NCI-H460 (cell line): Measurements from ENCODE around the gene MDM2. TPM values are rescaled to one million over a fixed set of nuclear protein-coding genes. Genes with fewer than 3 reads are reported as not detected.

Experiments used
- DNase-seq: peaks from one replicate; pipeline ENCODE4 v3.0.0-alpha.2; 2016; ENCODE audit warnings: low read depth; ENCODE audit errors: extremely low read depth
- total RNA-seq: library from RNA; depleted of rRNA; stranded (reverse); fragments of >200 nt; shearing (Covaris generic); gene quantifications from 2 replicates; pipeline ENCODE4 v1.2.3, GENCODE V29; 2014

The MDM2 gene
- total RNA-seq, 1 experiment from 2014 or later, result 190 TPM

DNA sequence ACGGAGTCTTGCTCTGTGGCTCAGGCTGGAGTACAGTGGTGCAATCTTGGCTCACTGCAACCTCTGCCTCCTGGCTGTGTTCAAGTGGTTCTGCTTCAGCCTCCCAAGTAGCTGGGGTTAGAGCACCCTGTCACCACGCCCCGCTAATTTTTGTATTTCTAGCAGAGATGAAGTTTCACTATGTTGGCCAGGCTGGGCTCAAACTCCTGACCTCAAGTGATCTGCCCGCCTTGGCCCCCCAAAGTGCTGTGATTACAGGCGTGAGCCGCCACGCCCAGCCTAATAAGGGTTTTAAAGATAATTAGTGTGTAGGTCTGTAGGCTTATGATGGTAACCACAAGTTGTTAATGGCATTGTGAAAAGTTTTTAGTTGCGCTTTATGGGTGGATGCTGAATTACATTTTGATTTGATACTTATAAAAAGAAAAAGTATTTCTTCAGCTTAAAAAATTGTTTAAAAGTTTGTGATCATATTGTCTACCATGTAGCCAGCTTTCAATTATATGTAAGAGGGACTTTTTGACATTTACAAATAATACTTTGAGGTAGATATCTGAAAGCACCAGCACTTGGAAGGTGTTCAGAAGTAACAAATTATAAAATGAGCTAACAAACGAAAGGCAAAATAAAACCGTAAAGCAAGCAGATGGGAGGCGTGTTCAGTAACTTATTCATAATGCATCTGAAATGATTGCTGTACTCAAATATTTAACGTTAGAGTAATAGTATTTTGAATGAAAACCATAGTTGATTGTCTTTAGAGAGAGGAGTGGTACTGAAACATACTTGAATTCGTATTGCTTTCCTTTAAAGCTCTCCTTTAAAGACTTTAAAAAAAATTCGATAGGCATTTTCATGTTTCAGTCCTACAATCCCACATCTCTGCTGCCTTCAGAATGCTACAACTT is 37.1 kb downstream of the MDM2 start:
- DNase-seq, result no peak

DNA sequence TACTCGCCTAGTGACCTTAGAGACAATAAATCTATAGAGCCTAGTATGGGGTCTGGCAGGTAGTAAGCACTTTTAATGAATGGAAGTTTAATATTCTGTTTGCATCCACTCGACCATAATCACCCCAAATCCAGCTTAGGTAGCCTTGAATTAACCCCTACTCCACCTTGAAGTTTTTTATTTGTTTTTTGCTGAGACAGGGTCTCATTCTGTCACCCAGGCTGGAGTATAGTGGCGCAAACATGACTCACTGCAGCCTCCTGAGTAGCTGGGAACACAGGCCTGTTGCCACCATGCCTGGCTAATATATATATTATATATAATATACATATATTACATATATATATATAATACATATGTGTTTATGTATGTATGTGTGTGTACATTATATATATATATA is 38.8 kb downstream of the MDM2 start:
- no peak for DNase-seq

DNA sequence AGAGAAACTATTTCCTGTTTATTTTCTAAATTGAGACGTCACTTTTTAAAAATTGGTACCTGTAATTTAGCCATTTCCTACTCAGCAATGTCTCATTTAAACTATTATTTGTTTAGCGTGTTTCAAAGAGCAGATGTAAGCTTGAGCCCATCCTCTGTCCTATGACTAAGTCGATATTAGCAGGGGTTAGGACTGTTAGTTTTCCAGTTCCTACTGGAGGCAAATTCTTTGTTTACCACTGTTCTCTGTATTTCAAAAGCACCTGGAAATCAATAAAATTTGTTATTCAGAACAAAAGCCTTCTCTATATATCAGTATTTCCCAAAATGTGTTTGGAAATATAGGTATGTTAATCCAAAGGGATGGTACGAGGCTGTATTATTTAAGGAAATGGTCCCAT is 42.4 kb downstream of the MDM2 start:
- no peak for DNase-seq

DNA sequence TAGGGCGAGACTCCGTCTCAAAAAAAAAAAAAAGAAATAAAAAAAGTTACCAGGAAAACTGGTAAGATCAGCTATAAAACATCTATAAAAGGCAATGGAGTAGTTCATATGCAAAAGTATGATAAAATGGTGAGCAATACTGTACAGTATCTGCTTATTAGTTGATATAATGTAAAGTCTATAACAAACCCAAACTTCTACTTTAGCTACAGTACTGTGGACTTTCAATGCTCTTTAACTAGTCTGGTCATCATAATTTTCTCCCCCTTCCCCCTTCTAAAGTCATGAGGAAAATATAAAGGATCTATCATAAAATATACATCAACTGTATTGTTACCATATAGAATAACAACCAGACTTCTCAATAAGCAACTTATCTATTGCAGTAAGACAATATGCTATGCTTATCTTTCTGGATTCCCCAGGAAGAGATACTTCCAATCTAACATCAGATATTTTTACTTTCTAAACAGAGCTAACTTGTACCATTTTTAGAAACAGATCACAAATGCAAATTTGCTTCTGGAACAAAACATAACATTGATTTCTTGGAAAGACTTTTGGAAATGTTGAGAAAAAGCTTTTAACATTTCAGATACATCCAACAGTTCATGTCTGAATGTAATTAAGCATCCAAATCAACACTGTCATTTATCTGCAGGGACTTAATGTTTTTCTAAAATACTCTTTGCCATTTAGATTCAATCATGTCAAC is 43.8 kb downstream of the MDM2 start:
- DNase-seq, result no peak

DNA sequence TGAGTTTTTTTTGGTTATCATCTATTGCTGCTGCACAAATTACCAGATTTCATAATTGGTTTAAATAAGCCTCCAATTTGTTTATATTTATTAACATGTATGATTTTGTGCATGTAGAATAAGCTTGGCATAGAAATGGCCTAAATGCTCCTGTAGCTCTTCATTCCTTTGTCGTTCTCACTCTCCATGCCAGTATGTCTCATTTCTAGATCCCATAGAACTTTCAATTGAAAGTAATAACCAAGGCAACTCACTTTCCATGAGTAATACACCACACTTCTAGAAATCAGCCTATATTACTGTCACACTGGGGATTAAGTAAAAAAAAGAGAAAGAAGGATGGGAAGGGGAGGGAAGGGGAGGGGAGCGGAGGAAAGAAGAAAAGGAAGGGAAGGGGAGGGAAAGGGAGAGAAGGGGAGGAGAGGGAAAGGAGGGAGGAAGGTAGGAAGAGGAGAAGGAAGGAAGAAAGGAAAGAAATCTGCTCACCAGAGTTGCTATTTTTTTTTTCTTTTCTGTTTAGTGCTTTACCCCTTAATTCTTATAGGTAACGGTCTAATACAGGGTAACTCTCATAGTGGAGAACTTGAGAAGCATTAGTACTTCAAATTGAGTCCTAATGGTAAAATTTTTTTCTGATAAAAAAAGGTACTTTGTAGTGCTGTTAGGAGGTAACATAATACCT is 45.6 kb downstream of the MDM2 start:
- no peak for DNase-seq

DNA sequence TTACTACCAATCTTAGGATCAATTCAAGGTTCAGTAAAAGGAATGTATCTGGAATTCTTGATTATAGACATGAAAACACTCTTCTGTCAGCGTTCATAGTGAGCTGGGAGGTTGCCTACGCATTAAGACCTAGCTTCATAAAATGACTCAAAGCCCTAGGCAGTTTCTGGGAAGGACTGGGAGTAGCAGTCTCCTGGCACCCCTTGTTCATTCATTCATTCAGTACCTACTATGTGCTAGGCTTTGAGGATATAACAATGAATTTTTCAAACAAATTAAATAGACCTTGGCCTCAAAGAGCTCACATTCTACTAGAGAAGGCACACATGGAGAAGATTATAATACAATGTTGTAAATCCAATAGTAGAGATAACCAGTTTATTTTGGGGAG is 46.1 kb downstream of the MDM2 start:
- no peak for DNase-seq

DNA sequence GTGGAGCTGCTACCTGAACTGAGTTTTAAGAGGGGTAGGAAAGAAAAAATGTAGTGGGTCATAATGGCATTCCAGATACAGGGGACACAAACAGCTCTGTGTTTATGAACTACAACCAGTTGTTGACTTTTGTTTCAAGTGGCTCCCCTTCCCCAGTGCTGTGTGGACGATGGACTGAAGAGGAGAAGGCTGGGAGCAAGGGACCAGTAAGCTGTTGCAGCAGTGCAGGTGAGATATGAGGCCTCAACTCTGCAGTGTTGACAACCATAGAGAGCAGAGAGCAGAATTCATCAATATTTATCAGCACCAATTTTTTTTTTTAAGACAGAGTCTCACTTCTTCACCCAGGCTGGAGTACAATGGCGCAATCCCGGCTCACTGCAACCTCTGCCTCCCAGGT is 46.6 kb downstream of the MDM2 start:
- DNase-seq, result no peak

DNA sequence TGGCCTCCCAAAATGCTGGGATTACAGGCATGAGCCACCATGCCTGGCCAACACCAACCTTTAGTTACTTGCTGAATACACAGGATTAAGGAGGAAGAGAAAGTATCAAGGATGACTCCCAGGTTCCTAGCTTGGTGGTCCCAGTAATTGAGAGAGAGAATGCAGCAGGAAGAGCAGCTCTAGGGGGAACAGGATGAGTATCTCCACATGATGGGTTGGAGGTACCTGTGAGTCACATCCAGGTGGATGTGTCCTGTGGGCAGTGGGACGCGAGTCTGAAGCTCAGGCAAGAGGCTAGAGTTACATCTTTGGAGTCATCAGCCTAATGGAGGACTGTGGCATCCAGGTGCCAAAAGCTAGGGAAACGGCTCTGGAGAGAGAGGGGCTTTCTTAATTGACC is 47.1 kb downstream of the MDM2 start:
- DNase-seq, result no peak

DNA sequence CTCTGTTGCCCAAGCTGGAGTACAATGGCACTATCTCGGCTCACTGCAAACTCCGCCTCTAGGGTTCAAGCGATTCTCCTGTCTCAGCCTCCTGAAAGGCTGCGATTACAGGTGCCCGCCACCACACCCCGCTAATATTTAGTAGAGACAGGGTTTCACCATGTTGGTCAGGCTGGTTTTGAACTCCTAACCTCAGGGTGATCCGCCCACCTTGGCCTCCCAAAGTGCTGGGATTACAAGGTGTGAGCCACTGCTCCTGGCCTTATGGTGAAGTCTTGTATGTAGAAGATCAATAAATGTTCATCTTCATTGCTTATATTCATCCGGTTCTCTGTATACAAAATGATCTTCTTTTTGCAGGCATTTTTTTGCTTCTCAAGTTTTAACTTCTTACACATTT is 47.8 kb downstream of the MDM2 start:
- DNase-seq, result no peak

DNA sequence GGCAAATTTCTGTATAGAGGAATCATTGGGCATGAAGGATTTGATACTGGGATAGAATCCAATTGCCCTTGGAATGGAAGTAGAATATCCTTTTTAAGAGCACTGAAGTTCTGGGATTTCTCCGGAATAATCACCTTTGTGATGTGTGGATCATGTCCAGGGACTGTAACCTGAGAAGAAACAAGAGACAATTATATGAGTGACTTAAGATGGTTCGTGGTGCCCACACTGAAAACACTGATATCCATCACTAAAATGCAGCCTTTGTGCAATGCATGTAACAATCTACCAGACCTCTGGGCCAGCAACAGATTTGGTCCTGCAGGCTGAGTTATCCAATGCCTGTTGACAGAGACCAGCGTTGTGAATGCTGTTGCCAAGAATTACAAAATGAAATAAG is 48.5 kb downstream of the MDM2 start:
- no peak for DNase-seq

DNA sequence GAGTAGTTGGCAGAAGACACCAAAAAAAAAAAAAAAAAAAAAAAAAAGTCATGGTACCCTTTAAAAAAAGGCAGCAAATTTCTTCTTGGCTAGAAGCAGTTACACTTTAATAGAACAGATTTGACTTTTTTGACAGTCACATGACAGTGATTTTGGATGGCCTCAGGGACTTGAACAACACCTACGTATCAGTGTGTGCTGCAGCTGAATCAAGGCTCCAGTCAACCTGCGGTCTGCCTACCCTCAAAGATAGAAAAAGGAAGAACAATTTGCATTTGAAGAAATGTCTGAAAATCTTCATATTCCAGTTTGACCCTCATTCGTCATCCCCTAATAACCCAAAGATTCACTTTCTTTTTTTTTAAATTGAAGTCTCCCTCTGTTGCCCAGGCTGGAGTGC is 53.9 kb downstream of the MDM2 start:
- DNase-seq, result no peak

DNA sequence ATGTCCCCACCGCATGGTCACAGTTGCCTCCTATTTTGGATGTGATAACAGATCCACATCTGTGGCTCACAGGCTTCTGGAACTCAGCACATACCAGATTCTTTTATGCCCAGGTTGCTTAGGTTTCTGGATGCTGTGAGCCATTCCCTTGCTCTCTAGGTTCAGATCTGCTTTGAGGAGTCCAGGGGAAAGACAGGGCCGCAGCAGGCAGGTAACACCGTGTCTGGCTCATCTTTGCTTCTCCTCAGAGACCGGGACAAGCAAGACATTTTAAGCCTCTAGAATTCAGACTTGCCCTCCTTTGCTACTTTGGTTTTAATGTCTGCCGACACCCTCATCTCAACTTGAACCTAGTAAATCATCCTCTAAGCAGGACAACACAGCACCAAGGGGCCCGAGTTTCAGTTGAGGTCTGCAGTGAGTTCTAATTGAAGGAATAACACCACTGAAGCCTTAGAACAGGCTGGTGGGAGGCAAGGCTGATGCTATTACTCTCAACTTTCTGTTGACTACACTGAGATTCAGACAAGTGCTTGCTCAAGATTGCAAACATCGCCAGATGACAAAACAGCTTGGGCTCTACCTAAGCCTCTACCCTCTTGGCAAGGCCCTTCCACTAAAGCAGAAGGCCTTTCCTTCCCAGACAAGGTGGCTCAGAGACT is 55.3 kb downstream of the MDM2 start:
- DNase-seq, result no peak

DNA sequence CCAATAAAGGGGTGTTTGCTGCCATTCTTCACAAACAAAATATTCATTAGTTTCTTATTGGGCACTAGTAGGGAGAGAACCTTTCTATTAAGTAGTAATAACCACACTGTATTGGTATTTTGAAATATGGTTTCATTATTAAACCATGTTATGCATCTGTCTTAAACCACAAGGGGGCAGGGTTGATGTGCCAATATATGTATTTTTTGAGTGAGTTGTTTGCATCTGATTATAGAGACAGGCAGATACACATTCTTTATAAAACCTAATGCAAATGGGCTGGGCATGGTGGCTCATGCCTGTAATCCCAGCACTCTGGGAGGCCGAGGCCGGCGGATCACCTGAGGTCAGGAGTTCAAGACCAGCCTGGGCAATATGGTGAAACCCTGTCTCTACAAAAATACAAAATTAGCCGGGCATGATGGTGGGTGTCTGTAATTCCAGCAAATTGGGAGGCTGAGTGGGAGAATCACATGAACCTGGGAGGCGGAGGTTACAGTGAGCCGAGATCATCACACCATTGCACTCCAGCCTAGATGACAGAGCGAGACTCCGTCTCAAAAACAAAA is 56.0 kb downstream of the MDM2 start:
- peak; percentile 51 for DNase-seq

DNA sequence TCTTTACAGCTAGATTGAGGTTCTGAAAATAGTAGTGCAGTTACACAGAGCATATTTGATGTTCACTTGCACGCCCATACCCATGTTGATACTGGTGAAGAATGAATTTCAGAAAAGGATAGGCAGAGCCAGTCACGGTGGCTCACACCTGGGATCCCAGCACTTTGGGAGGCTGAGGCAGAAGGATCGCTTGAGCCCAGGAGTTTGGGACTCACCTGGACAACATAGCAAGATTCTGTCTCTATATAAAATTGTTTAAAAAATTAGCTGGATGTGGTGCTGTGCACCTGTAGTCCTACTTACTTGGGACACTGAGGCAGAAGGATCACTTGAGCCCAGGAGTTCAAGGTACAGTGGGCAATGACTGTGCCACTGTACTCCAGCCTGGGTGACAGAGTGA is 56.6 kb downstream of the MDM2 start:
- no peak for DNase-seq

DNA sequence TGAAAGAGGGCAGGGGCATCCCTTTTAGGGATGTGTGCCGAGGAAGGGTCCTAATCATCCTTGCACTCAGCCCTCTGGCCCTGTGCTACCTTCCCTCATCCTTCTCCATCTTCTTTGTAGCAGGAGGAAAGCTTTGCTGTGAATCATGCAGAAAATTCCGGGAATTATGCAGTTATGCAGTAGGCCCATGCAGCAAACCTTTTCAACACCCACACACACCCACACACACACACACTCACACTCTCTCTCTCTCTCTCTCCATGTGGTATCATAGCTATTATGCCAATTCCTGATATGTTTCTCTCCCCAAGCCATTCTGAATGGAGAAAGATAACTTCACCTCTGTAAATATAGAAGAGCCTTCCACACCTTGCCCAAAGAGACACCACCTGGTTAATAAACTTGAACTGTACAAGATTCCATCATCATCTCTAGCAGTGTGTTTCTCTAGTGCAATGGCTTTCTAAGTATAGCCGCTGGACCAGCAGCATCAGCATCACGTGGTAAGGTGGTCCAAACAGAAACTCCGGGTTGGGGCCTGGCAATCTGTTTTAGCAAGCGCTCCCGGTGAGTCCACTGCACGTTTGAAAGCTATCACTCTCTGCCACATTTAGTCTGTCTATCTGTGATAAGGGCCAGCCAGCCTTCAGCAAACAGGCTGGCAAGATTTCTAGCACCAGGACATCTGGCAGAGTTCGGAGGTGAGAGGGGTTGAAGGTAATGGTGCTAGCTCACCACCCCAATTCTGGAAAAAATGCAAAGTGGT is 57.6 kb downstream of the MDM2 start:
- no peak for DNase-seq

DNA sequence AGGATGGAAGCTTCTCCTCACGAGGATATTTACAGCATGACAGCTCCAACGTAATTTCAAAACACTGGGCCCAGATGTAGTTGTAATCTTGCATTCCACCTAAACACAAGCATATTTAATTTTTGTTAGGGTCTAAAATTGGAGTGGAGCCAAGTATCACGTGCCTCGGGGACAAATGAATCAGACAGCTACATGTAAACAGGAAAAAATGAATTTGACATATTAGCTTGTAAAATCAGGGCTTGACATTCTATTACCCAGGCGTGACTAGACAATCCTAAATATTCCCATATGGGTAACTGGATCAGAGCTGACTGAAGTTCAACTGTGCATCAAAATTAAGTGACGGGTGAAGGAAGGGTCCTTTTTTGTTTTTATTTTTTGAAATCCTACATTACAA is 59.0 kb downstream of the MDM2 start:
- no peak for DNase-seq

DNA sequence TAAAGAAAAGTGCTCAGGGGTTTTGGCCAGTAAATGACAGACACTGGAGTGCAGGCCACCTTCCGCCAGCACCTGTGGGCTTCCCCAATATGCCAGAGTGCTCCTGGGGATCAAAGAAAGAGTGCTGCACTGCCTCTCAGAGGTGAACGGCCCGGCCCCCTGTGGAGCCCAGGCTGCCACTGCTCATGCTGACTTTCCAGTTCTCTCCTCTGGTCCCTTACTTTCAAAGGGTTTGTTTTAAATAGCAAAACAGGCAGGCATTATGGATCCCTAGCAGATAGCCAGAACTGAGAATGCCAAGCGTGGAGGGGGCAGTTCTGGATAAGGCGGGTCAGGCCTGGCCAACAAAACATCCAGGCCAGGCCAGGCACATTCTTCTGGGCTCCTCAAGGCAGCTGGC is 59.6 kb downstream of the MDM2 start:
- DNase-seq, result no peak

DNA sequence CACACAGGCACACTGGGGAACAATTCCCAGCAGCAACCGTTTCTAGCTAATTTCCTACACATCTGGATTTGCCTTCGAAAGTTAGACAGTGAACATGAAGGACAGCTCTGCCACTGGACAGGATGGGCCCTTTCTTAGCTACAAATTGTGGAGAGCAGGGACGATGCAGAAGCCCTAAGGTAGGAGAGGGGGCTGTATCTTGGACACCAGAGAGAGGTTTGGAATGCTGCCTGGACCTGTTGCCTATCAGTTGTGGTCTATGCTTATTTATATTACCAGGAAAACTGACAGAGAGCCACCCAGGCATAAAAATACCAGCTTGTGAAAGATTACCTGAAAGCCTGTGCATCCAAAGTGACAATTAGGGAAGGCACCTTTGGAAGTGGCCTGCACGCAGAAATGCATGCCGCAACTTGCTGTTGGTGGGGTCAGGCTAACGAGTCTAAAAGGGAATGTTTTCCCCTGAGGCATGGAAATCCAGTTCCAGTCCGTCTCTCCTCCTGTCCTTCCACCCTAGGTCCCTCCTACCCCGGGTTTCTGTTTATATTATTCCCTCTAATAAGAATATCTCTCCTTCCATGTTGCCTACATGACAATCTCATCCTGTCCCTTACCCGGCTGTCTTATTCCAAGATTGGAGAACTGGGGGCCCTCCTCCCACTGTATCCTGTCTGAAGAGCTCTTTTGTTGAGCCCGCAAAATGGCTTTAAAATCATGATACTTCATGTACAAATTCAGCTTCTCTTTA is 60.2 kb downstream of the MDM2 start:
- DNase-seq, result no peak

DNA sequence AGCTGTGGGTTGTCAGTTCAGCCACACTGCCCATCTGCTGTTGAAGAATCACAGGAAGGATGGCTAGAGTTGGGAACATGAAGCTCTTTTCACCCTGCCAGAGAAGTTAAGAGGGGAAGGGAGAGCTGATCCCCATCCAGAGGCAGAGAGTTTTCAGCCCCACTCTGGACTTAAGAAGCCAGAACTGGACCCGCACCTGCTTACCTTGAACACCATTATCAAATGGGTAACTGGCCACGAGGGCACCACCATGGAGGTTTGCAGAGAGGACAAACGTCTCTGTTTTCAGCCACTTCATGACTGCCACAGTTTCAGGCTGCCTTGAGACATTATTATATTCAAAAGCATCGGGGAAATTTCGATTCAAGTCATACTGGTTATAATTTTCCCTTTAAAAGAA is 62.0 kb downstream of the MDM2 start:
- DNase-seq, result no peak
